Activated CD8-positive, alpha-beta T cell treated with anti-CD3 and anti-CD28 coated beads for 36 hours (primary cell): ENCODE results near the gene VSIG1. TPM values are rescaled to one million over a fixed set of nuclear protein-coding genes. Genes with fewer than 3 reads are reported as not detected.

Source experiments
- ATAC-seq: fragments of 200-7000 bp; cut with Tn5 transposase; one replicate; pipeline ENCODE4 v1.10.0; 2021; ENCODE audit warnings: mild to moderate bottlenecking, moderate library complexity
- CTCF ChIA-PET: fragments of 350-600 bp; sonication (Branson Sonifier 250); formaldehyde crosslinking; loops from one replicate; lab custom pipeline; 2021; ENCODE audit warnings: antibody characterized with exemption; lab: Charles Lee
- POLR2A ChIA-PET: fragments of 350-600 bp; sonication (Branson Sonifier 250); formaldehyde crosslinking; loops from one replicate; lab custom pipeline; 2021; ENCODE audit warnings: antibody characterized with exemption; lab: Charles Lee
- DNase-seq: peaks from one replicate; pipeline ENCODE4 v3.0.0-alpha.2; 2020
- H3K27ac Mint-ChIP-seq: one replicate; pipeline ENCODE4 v1.8.0; 2021; ENCODE audit warnings: mild to moderate bottlenecking, mixed read lengths
- H3K27me3 Mint-ChIP-seq: one replicate; pipeline ENCODE4 v1.8.0; 2021; ENCODE audit warnings: mixed read lengths
- H3K36me3 Mint-ChIP-seq: one replicate; pipeline ENCODE4 v1.8.0; 2021; ENCODE audit warnings: low read depth, mixed read lengths
- H3K4me1 Mint-ChIP-seq: one replicate; pipeline ENCODE4 v1.8.0; 2021; ENCODE audit warnings: low read depth, mixed read lengths
- H3K4me3 Mint-ChIP-seq: one replicate; pipeline ENCODE4 v1.8.0; 2021; ENCODE audit warnings: mild to moderate bottlenecking, moderate library complexity, mixed read lengths
- H3K9me3 Mint-ChIP-seq: one replicate; pipeline ENCODE4 v1.8.0; 2021; ENCODE audit warnings: mixed read lengths
- intact Hi-C: fragments of 100-400 bp; cut with micrococcal nuclease; formaldehyde crosslinking; loops from one replicate; pipeline ENCODE4 v1.10.0; 2022
- total RNA-seq, 2 experiments: library from RNA; stranded (reverse); gene quantifications; one replicate each; pipeline ENCODE4 v1.2.3, GENCODE V29; 2021
- TF ChIP-seq, protein P1 (sequence below): fragments of 200-600 bp; IDR thresholded peaks from one replicate; pipeline ENCODE4 v1.8.0; 2022; ENCODE audit warnings: antibody characterized with exemption, mild to moderate bottlenecking

Gene VSIG1
- total RNA-seq, 2 experiments from 2014 or later = 0.61 to 1.2 TPM

DNA sequence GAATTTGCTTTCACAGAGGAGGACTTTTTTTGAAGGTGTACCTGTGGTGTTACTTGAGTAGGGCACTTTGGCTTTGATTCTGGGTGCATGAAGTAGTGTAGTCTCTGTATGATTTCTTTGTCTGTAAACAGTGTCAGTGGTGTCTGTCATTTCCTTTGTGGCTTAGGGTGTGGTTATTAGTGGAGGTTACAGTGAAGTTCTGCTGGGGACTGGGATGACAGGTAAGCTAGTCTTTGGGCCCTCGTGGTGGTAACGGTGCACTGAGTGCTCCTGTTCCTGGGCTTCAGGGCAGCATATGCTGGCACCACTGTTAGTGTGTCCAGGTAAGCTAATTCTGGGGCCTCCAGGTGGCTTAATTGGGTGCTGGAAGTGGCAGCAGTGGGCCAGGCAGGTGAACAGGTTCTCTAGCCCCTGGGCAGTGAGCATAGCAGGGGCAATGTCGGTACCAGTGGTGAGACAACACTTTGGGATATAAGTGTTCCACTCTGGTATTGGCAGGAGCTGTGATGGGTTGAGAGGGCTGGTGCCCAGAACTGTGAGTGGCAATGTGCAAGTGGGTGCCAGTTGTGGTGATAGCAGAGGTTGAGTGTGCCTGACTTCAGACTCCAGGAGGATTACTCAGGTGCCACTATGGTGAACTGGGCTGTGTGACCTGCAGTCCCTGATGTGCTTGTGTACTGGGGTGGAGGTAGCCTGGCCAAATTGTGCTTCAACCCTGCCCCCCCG, 26.0 kb upstream of the VSIG1 start:
- CTCF ChIA-PET = interaction anchor here (1.2 kb wide), 1 partner anchor 12 kb away, joined by 4 read pairs; no protein-coding TSS in a partner anchor
- intact Hi-C loops = no loop called here
- peak; percentile 27 for DNase-seq
- TF ChIP-seq, protein P1, sequence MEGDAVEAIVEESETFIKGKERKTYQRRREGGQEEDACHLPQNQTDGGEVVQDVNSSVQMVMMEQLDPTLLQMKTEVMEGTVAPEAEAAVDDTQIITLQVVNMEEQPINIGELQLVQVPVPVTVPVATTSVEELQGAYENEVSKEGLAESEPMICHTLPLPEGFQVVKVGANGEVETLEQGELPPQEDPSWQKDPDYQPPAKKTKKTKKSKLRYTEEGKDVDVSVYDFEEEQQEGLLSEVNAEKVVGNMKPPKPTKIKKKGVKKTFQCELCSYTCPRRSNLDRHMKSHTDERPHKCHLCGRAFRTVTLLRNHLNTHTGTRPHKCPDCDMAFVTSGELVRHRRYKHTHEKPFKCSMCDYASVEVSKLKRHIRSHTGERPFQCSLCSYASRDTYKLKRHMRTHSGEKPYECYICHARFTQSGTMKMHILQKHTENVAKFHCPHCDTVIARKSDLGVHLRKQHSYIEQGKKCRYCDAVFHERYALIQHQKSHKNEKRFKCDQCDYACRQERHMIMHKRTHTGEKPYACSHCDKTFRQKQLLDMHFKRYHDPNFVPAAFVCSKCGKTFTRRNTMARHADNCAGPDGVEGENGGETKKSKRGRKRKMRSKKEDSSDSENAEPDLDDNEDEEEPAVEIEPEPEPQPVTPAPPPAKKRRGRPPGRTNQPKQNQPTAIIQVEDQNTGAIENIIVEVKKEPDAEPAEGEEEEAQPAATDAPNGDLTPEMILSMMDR = no peak
- Mint-ChIP-seq H3K27ac (peak overlapping the region; percentile 60), H3K9me3 (peaks cover 8% of the 10 kb centered on the region), H3K4me3 (peak overlapping the region; percentile 22), H3K4me1 (peaks cover 52% of the 10 kb centered on the region), H3K36me3 (peaks cover 3% of the 10 kb centered on the region), H3K27me3 (no peaks in the 10 kb centered on the region)
- POLR2A ChIA-PET = no interaction called here
- peak; percentile 64 for ATAC-seq

DNA sequence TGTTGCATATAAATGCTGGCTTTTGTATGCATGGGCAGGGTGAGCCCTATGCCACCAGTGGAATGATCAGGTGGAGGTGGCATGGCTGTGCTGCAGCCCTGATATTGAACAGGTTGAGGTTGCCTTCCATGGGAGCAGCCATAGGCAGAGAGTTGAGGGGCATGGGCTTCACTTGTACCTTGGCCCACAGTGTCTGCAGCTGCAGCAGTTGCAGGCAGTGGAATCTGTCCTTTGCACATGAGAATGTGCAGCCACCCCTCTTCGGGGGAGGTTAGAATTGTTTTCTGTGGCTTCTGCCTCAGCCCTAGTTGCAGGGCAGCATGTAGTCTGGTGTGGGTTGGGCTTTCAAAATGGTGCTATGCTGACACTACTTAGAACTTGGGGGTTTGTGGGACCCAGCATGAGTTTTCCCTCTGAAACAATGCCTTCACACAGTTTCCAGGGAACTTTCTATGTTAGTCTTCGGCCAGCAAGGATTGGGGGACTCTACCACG, 25.4 kb upstream of the VSIG1 start:
- ChIA-PET POLR2A (no interaction called here), CTCF (interaction anchor here (0.7 to 1.2 kb wide), 4 partner anchors 11 to 136 kb away, joined by 3 to 4 read pairs (median 3); partner anchors contain the start of gene VSIG1)
- peaks cover 55% of the 10 kb centered on the region for H3K4me1 Mint-ChIP-seq
- ATAC-seq = no peak
- DNase-seq = peak; percentile 6
- H3K4me3 Mint-ChIP-seq = peak overlapping the region; percentile 22
- intact Hi-C loops = no loop called here
- H3K9me3 Mint-ChIP-seq = peaks cover 2% of the 10 kb centered on the region
- peak overlapping the region; percentile 68 for H3K27ac Mint-ChIP-seq
- peaks cover 3% of the 10 kb centered on the region for H3K36me3 Mint-ChIP-seq
- TF ChIP-seq, protein P1 = no peak
- no peaks in the 10 kb centered on the region for H3K27me3 Mint-ChIP-seq

DNA sequence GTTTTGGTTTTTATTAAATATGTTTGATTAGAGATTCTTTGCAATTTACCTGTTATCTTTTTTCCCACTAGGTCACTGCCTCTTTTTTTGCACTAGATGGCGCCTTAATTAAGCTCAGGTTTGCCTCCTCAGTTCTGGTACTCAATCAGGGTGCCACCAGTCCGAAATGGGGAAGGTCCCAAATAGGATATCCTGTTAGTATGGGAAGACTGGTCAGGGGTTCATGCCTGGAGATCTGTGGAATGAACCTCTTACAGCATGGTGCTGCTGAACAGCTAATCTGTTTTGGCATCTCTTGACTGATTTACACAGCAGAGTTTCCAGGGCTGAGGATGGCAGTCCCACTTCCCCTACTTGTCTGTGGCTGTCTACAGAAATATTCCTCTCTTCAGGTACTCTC, 24.2 kb upstream of the VSIG1 start:
- no peaks in the 10 kb centered on the region for H3K27me3 Mint-ChIP-seq
- POLR2A ChIA-PET = interaction anchor here (0.7 to 2.3 kb wide), 2 partner anchors 47 to 68 kb away, joined by 3 to 8 read pairs; no protein-coding TSS in a partner anchor
- H3K4me3 Mint-ChIP-seq = peak overlapping the region; percentile 41
- DNase-seq (peak; percentile 21), ATAC-seq (peak; percentile 48)
- peaks cover 64% of the 10 kb centered on the region for H3K4me1 Mint-ChIP-seq
- intact Hi-C loops = loop anchor here (5.0 kb wide), 1 partner anchor 52 kb away; no protein-coding TSS in a partner anchor
- TF ChIP-seq, protein P1 = peak; percentile 15
- H3K36me3 Mint-ChIP-seq = peaks cover 3% of the 10 kb centered on the region
- peak overlapping the region; percentile 83 for H3K27ac Mint-ChIP-seq
- H3K9me3 Mint-ChIP-seq = peaks cover 2% of the 10 kb centered on the region
- CTCF ChIA-PET = interaction anchor here (0.7 to 2.9 kb wide), 15 partner anchors 8 to 1713 kb away, joined by 3 to 23 read pairs (median 3); partner anchors contain the start of genes ATG4A, PRPS1, PSMD10 and VSIG1

DNA sequence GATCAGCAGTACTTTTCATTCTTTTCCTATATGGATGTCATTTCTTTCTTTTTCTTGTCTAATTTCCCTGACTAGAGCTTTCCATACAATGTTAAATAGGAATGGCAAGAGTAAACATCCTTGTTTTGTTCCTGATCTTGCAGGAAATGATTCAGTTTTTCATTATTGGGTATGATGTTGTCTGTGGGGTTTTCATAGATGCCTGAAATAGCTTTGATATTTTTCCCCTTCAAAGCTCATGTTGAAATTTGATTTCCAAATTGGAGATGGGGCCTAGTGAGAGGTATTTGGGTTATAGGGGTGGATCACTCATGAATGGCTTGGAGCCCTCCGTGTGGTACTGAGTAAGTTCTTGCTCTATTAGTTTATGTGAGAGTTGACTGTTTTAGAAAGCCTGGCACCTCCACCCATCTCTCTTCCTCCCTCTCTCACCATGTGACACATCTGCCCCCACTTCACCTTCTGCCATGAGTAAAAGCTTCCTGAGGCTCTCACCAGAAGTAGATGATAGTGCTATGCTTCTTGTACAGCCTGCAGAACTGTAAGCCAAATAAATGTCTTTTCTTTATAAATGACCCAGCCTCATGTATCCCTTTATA, 22.3 kb upstream of the VSIG1 start:
- intact Hi-C loops = loop anchor here (5.0 kb wide), 1 partner anchor 50 kb away; no protein-coding TSS in a partner anchor
- POLR2A ChIA-PET = interaction anchor here (2.3 kb wide), 1 partner anchor 45 kb away, joined by 8 read pairs; no protein-coding TSS in a partner anchor
- H3K4me1 Mint-ChIP-seq = peaks cover 71% of the 10 kb centered on the region

More for the DNA sequence above, 22.3 kb upstream of the VSIG1 start:
- H3K27me3 Mint-ChIP-seq = no peaks in the 10 kb centered on the region
- DNase-seq (peak; percentile 42), ATAC-seq (peak; percentile 71)
- H3K36me3 Mint-ChIP-seq = peaks cover 3% of the 10 kb centered on the region
- peak overlapping the region; percentile 86 for H3K27ac Mint-ChIP-seq
- TF ChIP-seq, protein P1 = no peak
- peak overlapping the region; percentile 36 for H3K4me3 Mint-ChIP-seq
- CTCF ChIA-PET = interaction anchor here (1.1 to 2.9 kb wide), 4 partner anchors 9 to 52 kb away, joined by 4 to 23 read pairs (median 10); no protein-coding TSS in a partner anchor
- H3K9me3 Mint-ChIP-seq = no peaks in the 10 kb centered on the region
